ENCODE measurements around the gene TGFBR2. TPM values are rescaled to one million over a fixed set of nuclear protein-coding genes. Genes with fewer than 3 reads are reported as not detected.
A peak's percentile ranks its signal among the peaks of the same experiment; 100 is the strongest.

TGFBR2 gene
- total and polyA plus RNA-seq, 10 donors = 18.2 to 322 (median 239) TPM

DNA sequence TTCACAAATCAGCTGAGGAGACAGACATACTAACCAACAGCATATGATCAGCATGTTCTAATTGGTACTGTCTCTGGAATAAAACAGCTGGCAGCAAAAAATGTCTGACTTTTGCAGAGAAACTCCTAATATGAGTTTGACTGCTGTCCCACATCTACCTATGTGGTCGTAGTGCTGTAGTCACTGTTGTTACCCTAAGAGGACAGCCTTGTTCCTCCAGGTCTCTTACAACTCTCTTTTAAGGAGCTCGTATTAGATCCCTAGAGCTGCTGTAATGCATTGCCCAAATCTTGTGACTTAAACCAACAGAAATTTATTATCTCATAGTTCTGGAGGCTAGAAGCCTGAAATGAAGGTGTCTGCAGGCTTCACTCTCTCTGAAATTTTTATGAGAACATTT is 92.1 kb downstream of the TGFBR2 start:
- intact Hi-C loops (cut with DNase I; ENCODE audit: low total_unique reads) = no loop called here
- H3K4me3 ChIP-seq = no peak overlapping the region
- DNase-seq = no peak

GRCh38 chr3:30699927-30700326 is 93.5 kb downstream of the TGFBR2 start:
- no peak for DNase-seq
- TF ChIP-seq CTCF (IDR thresholded peaks at IDR 0.05 in 8 of 11, conservative IDR thresholded peaks at IDR 0.05 in 3 of 11) (no peak), POLR2A (IDR thresholded peaks at IDR 0.05) (no peak), POLR2AphosphoS5 (IDR thresholded peaks at IDR 0.05) (peak in 1 of 3 donors; percentile 30)
- H3K4me3 ChIP-seq = no peak overlapping the region
- peaks cover 10 to 27% (median 19%) of the 10 kb centered on the region in 6 donors for H3K4me1 ChIP-seq
- WGBS, 5 donors = 90 to 97% (median 95%) methylated on average over 4 of the region's 4 CpGs
- peaks cover 0 to 12% (median 7%) of the 10 kb centered on the region in 8 donors for H3K9me3 ChIP-seq
- peaks cover 0 to 66% (median 13%) of the 10 kb centered on the region in 6 donors for H3K36me3 ChIP-seq
- intact Hi-C loops (cut with DNase I; ENCODE audit: low total_unique reads) = loop anchor here (10.0 kb wide), 1 partner anchor 385 kb away; no protein-coding TSS in a partner anchor
- H3K27ac ChIP-seq = no peak overlapping the region
- no peaks in the 10 kb centered on the region for H3K27me3 ChIP-seq (replicated peaks in 1 of 7)

More for the DNA sequence above, 92.1 kb downstream of the TGFBR2 start:
- Histone ChIP-seq H3K9me3 (peaks cover 0 to 11% (median 6%) of the 10 kb centered on the region in 8 donors), H3K27me3 (replicated peaks in 1 of 7) (no peaks in the 10 kb centered on the region), H3K36me3 (peaks cover 0 to 80% (median 22%) of the 10 kb centered on the region in 6 donors), H3K27ac (peak overlapping the region in 1 of 8 donors; percentile 8), H3K4me1 (peaks cover 10 to 39% (median 27%) of the 10 kb centered on the region in 6 donors)
- WGBS, 5 donors = 24 to 74% (median 66%) methylated on average over 2 of the region's 2 CpGs
- no peak for TF ChIP-seq POLR2A (IDR thresholded peaks at IDR 0.05)
- no peak for TF ChIP-seq CTCF (IDR thresholded peaks at IDR 0.05 in 8 of 11, conservative IDR thresholded peaks at IDR 0.05 in 3 of 11)
- TF ChIP-seq POLR2AphosphoS5 (IDR thresholded peaks at IDR 0.05) = no peak

DNA sequence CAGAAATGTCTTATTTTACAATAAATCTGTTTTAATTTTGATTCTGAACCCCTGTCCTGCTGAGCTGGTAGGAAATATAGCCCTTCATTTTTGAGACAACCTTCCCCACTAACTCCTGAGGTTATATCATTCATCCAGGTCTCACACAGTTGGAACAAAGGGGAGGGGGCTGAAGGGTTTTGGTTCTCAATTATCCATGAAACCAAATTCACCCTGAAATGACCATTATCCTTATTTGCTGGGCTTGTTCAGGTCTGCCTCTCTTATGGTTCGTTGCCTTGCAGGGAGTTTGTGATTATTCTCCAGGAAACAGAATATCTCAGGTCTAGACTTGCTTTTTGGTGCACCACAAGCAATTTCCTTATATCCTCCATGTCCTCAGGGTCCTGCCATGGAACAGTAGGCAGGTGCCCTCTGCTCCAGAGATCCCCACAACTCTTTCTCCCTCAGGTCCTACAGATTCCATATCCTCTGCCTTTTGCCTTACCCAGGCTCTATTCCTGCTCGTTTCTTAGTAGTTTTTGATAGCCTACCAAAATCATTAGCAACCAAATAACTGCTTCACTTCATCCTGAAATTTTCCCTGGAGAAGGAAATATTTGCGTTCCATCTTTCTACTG is 94.4 kb downstream of the TGFBR2 start:
- 93 to 99% (median 93%) methylated on average over 3 of the region's 3 CpGs for WGBS, 5 donors

More for the DNA sequence above, 94.4 kb downstream of the TGFBR2 start:
- peaks cover 0 to 12% (median 7%) of the 10 kb centered on the region in 8 donors for H3K9me3 ChIP-seq
- H3K27me3 ChIP-seq (replicated peaks in 1 of 7) = no peaks in the 10 kb centered on the region
- DNase-seq = no peak
- peaks cover 0 to 57% (median 8%) of the 10 kb centered on the region in 6 donors for H3K36me3 ChIP-seq
- TF ChIP-seq POLR2AphosphoS5 (IDR thresholded peaks at IDR 0.05) (no peak), POLR2A (IDR thresholded peaks at IDR 0.05) (no peak), CTCF (IDR thresholded peaks at IDR 0.05 in 8 of 11, conservative IDR thresholded peaks at IDR 0.05 in 3 of 11) (no peak)
- H3K27ac ChIP-seq = no peak overlapping the region
- H3K4me3 ChIP-seq = no peak overlapping the region
- intact Hi-C loops (cut with DNase I; ENCODE audit: low total_unique reads) = loop anchor here (10.0 kb wide), 1 partner anchor 386 kb away; no protein-coding TSS in a partner anchor
- peaks cover 10 to 18% (median 12%) of the 10 kb centered on the region in 6 donors for H3K4me1 ChIP-seq
